Mesothelial cell of epicardium (in vitro differentiated cells): ENCODE results near the gene GSTM4. TPM values are rescaled to one million over a fixed set of nuclear protein-coding genes. Genes with fewer than 3 reads are reported as not detected.
A peak's percentile ranks its signal among the peaks of the same experiment; 100 is the strongest.

Experiments
- DNase-seq, 2 experiments: peaks; one replicate each; pipeline ENCODE4 v3.0.0; 2021; ENCODE audit warnings: low spot score in 2 of 2; ENCODE audit not compliant: unreplicated experiment in 2 of 2
- H3K27ac Mint-ChIP-seq: 2 replicates; pipeline ENCODE4 v1.8.0; 2021; ENCODE audit warnings: mixed read lengths
- H3K27me3 Mint-ChIP-seq: 2 replicates; pipeline ENCODE4 v1.8.0; 2021; ENCODE audit warnings: low read depth, mixed read lengths
- H3K36me3 Mint-ChIP-seq: 2 replicates; pipeline ENCODE4 v1.8.0; 2021; ENCODE audit warnings: mixed read lengths
- H3K4me1 Mint-ChIP-seq: 2 replicates; pipeline ENCODE4 v1.8.0; 2021; ENCODE audit warnings: mixed read lengths
- H3K4me3 Mint-ChIP-seq: 2 replicates; pipeline ENCODE4 v1.8.0; 2021; ENCODE audit warnings: mild to moderate bottlenecking, moderate library complexity, mixed read lengths
- H3K9me3 Mint-ChIP-seq: 2 replicates; pipeline ENCODE4 v1.8.0; 2021; ENCODE audit warnings: mixed read lengths
- CTCF ChIP-seq: fragments of 200-600 bp; sonication (generic); IDR thresholded peaks from one replicate; pipeline ENCODE4 v1.5.0; 2021; ENCODE audit warnings: antibody characterized with exemption; ENCODE audit not compliant: unreplicated experiment
- total RNA-seq: library from RNA; stranded (reverse); gene quantifications from 3 replicates; pipeline ENCODE4 v1.2.1, GENCODE V29; 2021

Gene GSTM4
- total RNA-seq, 1 donor from 2014 or later, result 23.7 TPM

- no peaks in the 10 kb centered on the region for H3K9me3 Mint-ChIP-seq
- H3K4me1 Mint-ChIP-seq, result peaks cover 38% of the 10 kb centered on the region
- H3K27me3 Mint-ChIP-seq, result no peaks in the 10 kb centered on the region
- peak; percentile 61 to 92 for DNase-seq
- H3K36me3 Mint-ChIP-seq, result no peaks in the 10 kb centered on the region
- H3K4me3 Mint-ChIP-seq, result no peak overlapping the region
- peak; percentile 96 for TF ChIP-seq CTCF
- no peak overlapping the region for H3K27ac Mint-ChIP-seq
Observed at GRCh38 chr1:109640285-109640865, 15.5 kb upstream of the GSTM4 start.

GRCh38 chr1:109641078-109641740, 14.7 kb upstream of the GSTM4 start:
- H3K9me3 Mint-ChIP-seq, result peaks cover 4% of the 10 kb centered on the region
- no peak for TF ChIP-seq CTCF
- H3K27me3 Mint-ChIP-seq, result no peaks in the 10 kb centered on the region
- H3K4me3 Mint-ChIP-seq, result no peak overlapping the region
- H3K36me3 Mint-ChIP-seq, result no peaks in the 10 kb centered on the region
- no peak for DNase-seq
- H3K27ac Mint-ChIP-seq, result no peak overlapping the region
- H3K4me1 Mint-ChIP-seq, result peaks cover 30% of the 10 kb centered on the region

GRCh38 chr1:109641861-109642260, 14.0 kb upstream of the GSTM4 start:
- Mint-ChIP-seq H3K27me3 (no peaks in the 10 kb centered on the region), H3K27ac (no peak overlapping the region), H3K4me1 (peaks cover 24% of the 10 kb centered on the region), H3K4me3 (no peak overlapping the region), H3K9me3 (peaks cover 4% of the 10 kb centered on the region), H3K36me3 (no peaks in the 10 kb centered on the region)
- TF ChIP-seq CTCF, result no peak
- DNase-seq, result no peak

GRCh38 chr1:109642626-109643025, 13.3 kb upstream of the GSTM4 start:
- DNase-seq, result no peak
- Mint-ChIP-seq H3K4me1 (peaks cover 24% of the 10 kb centered on the region), H3K36me3 (peaks cover 1% of the 10 kb centered on the region), H3K4me3 (no peak overlapping the region), H3K9me3 (peaks cover 7% of the 10 kb centered on the region), H3K27ac (no peak overlapping the region), H3K27me3 (no peaks in the 10 kb centered on the region)
- TF ChIP-seq CTCF, result no peak

- H3K27me3 Mint-ChIP-seq, result no peaks in the 10 kb centered on the region
- DNase-seq, result peak; percentile 75 to 90
- peak overlapping the region; percentile 24 for H3K4me3 Mint-ChIP-seq
- H3K27ac Mint-ChIP-seq, result peak overlapping the region; percentile 94
- peak; percentile 80 for TF ChIP-seq CTCF
- H3K4me1 Mint-ChIP-seq, result peaks cover 24% of the 10 kb centered on the region
- H3K9me3 Mint-ChIP-seq, result peaks cover 10% of the 10 kb centered on the region
- peaks cover 1% of the 10 kb centered on the region for H3K36me3 Mint-ChIP-seq
Observed at GRCh38 chr1:109643385-109644230, 12.3 kb upstream of the GSTM4 start.
